Natural killer cell (primary cell): ENCODE measurements around the gene KCNK10. TPM values are rescaled to one million over a fixed set of nuclear protein-coding genes. Genes with fewer than 3 reads are reported as not detected.

Experiments used
- ATAC-seq, 3 donors: fragments of 150-1000 bp in 2 of 3; fragments of 200-7000 bp in 1 of 3; cut with Tn5 transposase; 1 replicate in 1 of 3; 2 replicates in 2 of 3; pipeline ENCODE4 v1.10.0; 2021; ENCODE audit warnings: mild to moderate bottlenecking in 2 of 3, moderate library complexity in 2 of 3
- DNase-seq, 2 donors: peaks; one replicate each; pipeline versions ENCODE4 v3.0.0 to v3.0.0-alpha.2; 2013 to 2021; ENCODE audit warnings: mixed read lengths in 1 of 2
- H3K27ac ChIP-seq: one replicate; pipeline ENCODE4 v1.5.1; 2013; ENCODE audit warnings: mild to moderate bottlenecking, low read length
- H3K27me3 ChIP-seq: one replicate; pipeline ENCODE4 v1.6.1; 2013; ENCODE audit warnings: low read length; ENCODE audit not compliant: control insufficient read depth, insufficient read depth
- H3K36me3 ChIP-seq: one replicate; pipeline ENCODE4 v1.6.1; 2013; ENCODE audit warnings: low read length; ENCODE audit not compliant: control insufficient read depth, insufficient read depth
- H3K4me1 ChIP-seq: one replicate; pipeline ENCODE4 v1.6.1; 2013; ENCODE audit warnings: low read length; ENCODE audit not compliant: control insufficient read depth, insufficient read depth
- H3K4me3 ChIP-seq: one replicate; pipeline ENCODE4 v1.5.1; 2013; ENCODE audit warnings: low read length
- H3K9me3 ChIP-seq: one replicate; pipeline ENCODE4 v1.6.1; 2013; ENCODE audit warnings: low read length; ENCODE audit not compliant: control insufficient read depth, insufficient read depth
- H3K27ac Mint-ChIP-seq, 2 donors: one replicate each; pipeline ENCODE4 v1.8.0; 2022; ENCODE audit warnings: mild to moderate bottlenecking in 2 of 2, mixed read lengths in 2 of 2, moderate library complexity in 1 of 2
- H3K27me3 Mint-ChIP-seq, 2 donors: one replicate each; pipeline ENCODE4 v1.8.0; 2022; ENCODE audit warnings: low read depth in 2 of 2, mixed read lengths in 2 of 2
- H3K36me3 Mint-ChIP-seq: one replicate; pipeline ENCODE4 v1.8.0; 2022; ENCODE audit warnings: mixed read lengths
- H3K4me1 Mint-ChIP-seq, 2 donors: one replicate each; pipeline ENCODE4 v1.8.0; 2022; ENCODE audit warnings: mixed read lengths in 2 of 2
- H3K4me3 Mint-ChIP-seq: one replicate; pipeline ENCODE4 v1.8.0; 2022; ENCODE audit warnings: mild to moderate bottlenecking, moderate library complexity, mixed read lengths
- H3K9me3 Mint-ChIP-seq, 2 donors: one replicate each; pipeline ENCODE4 v1.8.0; 2022; ENCODE audit warnings: mixed read lengths in 2 of 2
- CTCF ChIP-seq: fragments of 200-600 bp; IDR thresholded peaks from one replicate; pipeline ENCODE4 v1.8.0; 2022; ENCODE audit warnings: antibody characterized with exemption
- WGBS: methylation state at CpG from one replicate; pipeline ENCODE4 v1.1.7; 2013; ENCODE audit warnings: missing lambda C conversion rate; ENCODE audit not compliant: insufficient coverage; 5-methylcytosine and 5-hydroxymethylcytosine counted together
- intact Hi-C: fragments of 100-400 bp; cut with micrococcal nuclease; formaldehyde crosslinking; loops from one replicate; pipeline ENCODE4 v1.14.2; 2022
- total RNA-seq, 4 donors: library from RNA; stranded (reverse); fragments of 120-200 nt in 1 of 4; gene quantifications; one replicate each; pipeline versions ENCODE4 v1.2.3 to v1.2.4, GENCODE V29; 2013 to 2022

KCNK10 gene
- not detected for total RNA-seq
- 0.36 TPM for total RNA-seq (2013)

- Mint-ChIP-seq H3K9me3 (no peaks in the 10 kb centered on the region), H3K27ac (no peak within 1 kb of the TSS), H3K4me3 (peak within 1 kb of the TSS; percentile 67), H3K36me3 (no peaks in the 10 kb centered on the region), H3K27me3 (peaks cover 36 to 38% of the 10 kb centered on the region in 2 donors), H3K4me1 (peaks cover 0 to 4% of the 10 kb centered on the region in 2 donors)
- TF ChIP-seq CTCF: no peak
- no peak for ATAC-seq
- H3K36me3 ChIP-seq: no peaks in the 10 kb centered on the region
- under 1% methylated on average over 52 of the region's 52 CpGs for WGBS
- H3K27me3 ChIP-seq: peaks cover 48% of the 10 kb centered on the region
- DNase-seq: no peak
- intact Hi-C loops: no loop called here
- H3K4me3 ChIP-seq: no peak within 1 kb of the TSS
- no peak within 1 kb of the TSS for H3K27ac ChIP-seq
- no peaks in the 10 kb centered on the region for H3K9me3 ChIP-seq
- peaks cover 9% of the 10 kb centered on the region for H3K4me1 ChIP-seq
Observed at GRCh38 chr14:88323086-88323522, at the start of gene KCNK10. TSS of gene KCNK10 (minus strand) at chr14:88323269. CDS start at chr14:88322798, 471 bp downstream.

GRCh38 chr14:88369496-88369895, 46.4 kb upstream of the KCNK10 start:
- Mint-ChIP-seq H3K9me3 (no peaks in the 10 kb centered on the region), H3K36me3 (no peaks in the 10 kb centered on the region), H3K27ac (no peak overlapping the region), H3K4me3 (no peak overlapping the region), H3K27me3 (peaks cover 44 to 59% of the 10 kb centered on the region in 2 donors), H3K4me1 (no peaks in the 10 kb centered on the region)
- Histone ChIP-seq H3K36me3 (no peaks in the 10 kb centered on the region), H3K4me3 (no peak overlapping the region), H3K9me3 (no peaks in the 10 kb centered on the region), H3K4me1 (no peaks in the 10 kb centered on the region), H3K27me3 (peaks cover 2% of the 10 kb centered on the region), H3K27ac (no peak overlapping the region)
- intact Hi-C loops: no loop called here
- no peak for DNase-seq
- no peak for ATAC-seq
- no peak for TF ChIP-seq CTCF
- WGBS: 69% methylated on average over 1 of the region's 1 CpG

- H3K27ac Mint-ChIP-seq: no peak overlapping the region
Observed at GRCh38 chr14:88364710-88365413, 41.8 kb upstream of the KCNK10 start.

More at GRCh38 chr14:88364710-88365413, 41.8 kb upstream of the KCNK10 start:
- H3K9me3 Mint-ChIP-seq: no peaks in the 10 kb centered on the region
- no peak overlapping the region for H3K4me3 ChIP-seq
- peaks cover 1% of the 10 kb centered on the region for H3K27me3 ChIP-seq
- no peak for TF ChIP-seq CTCF
- no peaks in the 10 kb centered on the region for H3K9me3 ChIP-seq
- no peak for DNase-seq
- no peak overlapping the region for H3K27ac ChIP-seq
- peaks cover 33 to 38% of the 10 kb centered on the region in 2 donors for H3K27me3 Mint-ChIP-seq
- H3K36me3 Mint-ChIP-seq: no peaks in the 10 kb centered on the region
- no peaks in the 10 kb centered on the region for H3K36me3 ChIP-seq
- 86% methylated on average over 4 of the region's 4 CpGs for WGBS
- intact Hi-C loops: no loop called here
- no peak for ATAC-seq
- H3K4me3 Mint-ChIP-seq: no peak overlapping the region
- no peaks in the 10 kb centered on the region for H3K4me1 ChIP-seq
- H3K4me1 Mint-ChIP-seq: no peaks in the 10 kb centered on the region
